ENCODE results near the gene YIPF2.

The YIPF2 gene

GRCh38 chr19:10936661-10937084 is 8.2 kb upstream of the YIPF2 start:
- no peaks in the 10 kb centered on the region for H4K20me1 ChIP-seq (ENCODE audit: insufficient read depth, low read length)
- H3K79me2 ChIP-seq (ENCODE audit: low read length) = peaks cover 14% of the 10 kb centered on the region
- no peaks in the 10 kb centered on the region for H3K9me3 ChIP-seq (replicated peaks; ENCODE audit: insufficient read depth, low read length)
- H3F3A ChIP-seq (ENCODE audit: insufficient read depth, low read length) = peaks cover 33% of the 10 kb centered on the region
- no peak overlapping the region for H3K4me3 ChIP-seq (ENCODE audit: low read length)
- H3K27me3 ChIP-seq (replicated peaks; ENCODE audit: insufficient read depth, low read length) = no peaks in the 10 kb centered on the region
- H3K4me2 ChIP-seq (ENCODE audit: low read depth, low read length) = peak overlapping the region; percentile 50; the same call in 1 of the 2 replicates
- no peaks in the 10 kb centered on the region for H3K36me3 ChIP-seq (replicated peaks; ENCODE audit: insufficient read depth, low read length)
- no peak overlapping the region; the same call in 1 of the 2 replicates for H3K27ac ChIP-seq (ENCODE audit: low read length)
- DNase-seq = peak; percentile 80
- no peaks in the 10 kb centered on the region for H3K9me2 ChIP-seq (replicated peaks; ENCODE audit: insufficient read depth, low read length)
- TF ChIP-seq CTCF (IDR thresholded peaks at IDR 0.05; ENCODE audit: low read length) (peak; percentile 57), EZH2phosphoT487 (IDR thresholded peaks at IDR 0.05; ENCODE audit: low read length) (no peak), EZH2 (optimal IDR thresholded peaks at IDR 0.05; ENCODE audit: low read depth, low read length) (no peak)
- H3K4me1 ChIP-seq (ENCODE audit: low read length) = peaks cover 20% of the 10 kb centered on the region
- no peak overlapping the region for H2AFZ ChIP-seq (ENCODE audit: low read length)
- H3K9ac ChIP-seq (ENCODE audit: low read length) = peak overlapping the region; percentile 13; the same call in 1 of the 2 replicates

GRCh38 chr19:10935371-10936059 is 7.1 kb upstream of the YIPF2 start:
- H3K4me3 ChIP-seq (ENCODE audit: low read length) = no peak overlapping the region
- peaks cover 24% of the 10 kb centered on the region for H3K79me2 ChIP-seq (ENCODE audit: low read length)
- no peak for DNase-seq
- H3K9me2 ChIP-seq (replicated peaks; ENCODE audit: insufficient read depth, low read length) = no peaks in the 10 kb centered on the region
- H4K20me1 ChIP-seq (ENCODE audit: insufficient read depth, low read length) = no peaks in the 10 kb centered on the region
- no peak overlapping the region for H3K9ac ChIP-seq (ENCODE audit: low read length)
- no peaks in the 10 kb centered on the region for H3K9me3 ChIP-seq (replicated peaks; ENCODE audit: insufficient read depth, low read length)
- no peak overlapping the region for H3K4me2 ChIP-seq (ENCODE audit: low read depth, low read length)
- peaks cover 27% of the 10 kb centered on the region for H3F3A ChIP-seq (ENCODE audit: insufficient read depth, low read length)
- H2AFZ ChIP-seq (ENCODE audit: low read length) = no peak overlapping the region
- no peaks in the 10 kb centered on the region for H3K36me3 ChIP-seq (replicated peaks; ENCODE audit: insufficient read depth, low read length)
- peaks cover 12% of the 10 kb centered on the region for H3K4me1 ChIP-seq (ENCODE audit: low read length)
- H3K27ac ChIP-seq (ENCODE audit: low read length) = no peak overlapping the region
- TF ChIP-seq EZH2 (optimal IDR thresholded peaks at IDR 0.05; ENCODE audit: low read depth, low read length) = no peak
- TF ChIP-seq EZH2phosphoT487 (IDR thresholded peaks at IDR 0.05; ENCODE audit: low read length) = no peak
- no peak for TF ChIP-seq CTCF (IDR thresholded peaks at IDR 0.05; ENCODE audit: low read length)
- H3K27me3 ChIP-seq (replicated peaks; ENCODE audit: insufficient read depth, low read length) = no peaks in the 10 kb centered on the region

- H3K9ac ChIP-seq (ENCODE audit: low read length) = peak overlapping the region; percentile 75
- H3K4me3 ChIP-seq (ENCODE audit: low read length) = peak overlapping the region; percentile 97
- H4K20me1 ChIP-seq (ENCODE audit: insufficient read depth, low read length) = no peaks in the 10 kb centered on the region
- H3K27ac ChIP-seq (ENCODE audit: low read length) = peak overlapping the region; percentile 31; the same call in 1 of the 2 replicates
- 0 out of 2 replicates have a peak, but pooled peaks cover 6% of the 10 kb centered on the region for H3F3A ChIP-seq (ENCODE audit: insufficient read depth, low read length)
- H3K79me2 ChIP-seq (ENCODE audit: low read length) = peaks cover 56% of the 10 kb centered on the region
- peaks cover 10% of the 10 kb centered on the region for H3K4me1 ChIP-seq (ENCODE audit: low read length)
- DNase-seq = no peak
- no peaks in the 10 kb centered on the region for H3K36me3 ChIP-seq (replicated peaks; ENCODE audit: insufficient read depth, low read length)
- H3K9me2 ChIP-seq (replicated peaks; ENCODE audit: insufficient read depth, low read length) = no peaks in the 10 kb centered on the region
- H3K4me2 ChIP-seq (ENCODE audit: low read depth, low read length) = peak overlapping the region; percentile 80
- H2AFZ ChIP-seq (ENCODE audit: low read length) = peak overlapping the region; percentile 66; the same call in 1 of the 2 replicates
- TF ChIP-seq CTCF (IDR thresholded peaks at IDR 0.05; ENCODE audit: low read length) (no peak), EZH2phosphoT487 (IDR thresholded peaks at IDR 0.05; ENCODE audit: low read length) (no peak), EZH2 (optimal IDR thresholded peaks at IDR 0.05; ENCODE audit: low read depth, low read length) (no peak)
- H3K9me3 ChIP-seq (replicated peaks; ENCODE audit: insufficient read depth, low read length) = no peaks in the 10 kb centered on the region
- no peaks in the 10 kb centered on the region for H3K27me3 ChIP-seq (replicated peaks; ENCODE audit: insufficient read depth, low read length)
Observed at GRCh38 chr19:10929402-10929794, 959 bp upstream of the YIPF2 start.
